Caki2 (cell line): ENCODE measurements around the gene CLEC16A. TPM values are rescaled to one million over a fixed set of nuclear protein-coding genes. Genes with fewer than 3 reads are reported as not detected.
"Not testable (repeated sequence)": the region's sequence is repeated elsewhere in the genome, so short reads cannot be mapped to it uniquely, and the experiment has no call there.

Source experiments
- DNase-seq: peaks from one replicate; pipeline ENCODE4 v3.0.0-alpha.2; 2015; ENCODE audit warnings: low read depth
- in situ Hi-C: cut with HindIII; loops from 2 replicates; pipeline ENCODE4 v1.10.0; 2016; ENCODE audit warnings: low sequenced_read_pairs, low pct_unique_long_range_greater_than_20kb, mixed read lengths
- total RNA-seq: library from RNA; depleted of rRNA; stranded (reverse); fragments of >200 nt; shearing (Covaris generic); gene quantifications from 2 replicates; pipeline ENCODE4 v1.2.3, GENCODE V29; 2014; ENCODE audit warnings: low replicate concordance

Gene CLEC16A
- total RNA-seq, 1 experiment from 2014 or later = 17.7 TPM

GRCh38 chr16:10937068-10937859 lies 7.1 kb upstream of the CLEC16A start:
- in situ Hi-C loops = no loop called here
- no peak for DNase-seq

- in situ Hi-C loops = no loop called here
- DNase-seq = no peak
Measured at GRCh38 chr16:10938321-10938720, 6.0 kb upstream of the CLEC16A start.

- in situ Hi-C loops = no loop called here
- no peak for DNase-seq
Measured at GRCh38 chr16:10938796-10939648, 5.3 kb upstream of the CLEC16A start.

- in situ Hi-C loops = no loop called here
- no peak for DNase-seq
Measured at GRCh38 chr16:10939649-10940234, 4.6 kb upstream of the CLEC16A start.

- DNase-seq = no peak
- in situ Hi-C loops = no loop called here
Measured at GRCh38 chr16:10940501-10941079, 3.8 kb upstream of the CLEC16A start.

GRCh38 chr16:10941127-10941933 lies 3.0 kb upstream of the CLEC16A start:
- DNase-seq = peak; percentile 22
- in situ Hi-C loops = no loop called here

- peak; percentile 37 for DNase-seq
- in situ Hi-C loops = not testable (repeated sequence)
Measured at GRCh38 chr16:10941935-10942351, 2.4 kb upstream of the CLEC16A start.

GRCh38 chr16:10942352-10943063 lies 1.9 kb upstream of the CLEC16A start, which contains the start of gene DEXI:
Gene DEXI, minus strand, starts transcription at chr16:10942468. Its CDS starts 463 bp downstream, at chr16:10942005.
- DNase-seq = peak; percentile 90
- in situ Hi-C loops = no loop called here

GRCh38 chr16:10943064-10943353 lies 1.4 kb upstream of the CLEC16A start:
- DNase-seq = no peak
- in situ Hi-C loops = no loop called here

- in situ Hi-C loops = no loop called here
- DNase-seq = no peak
Measured at GRCh38 chr16:10945065-10945787, 862 bp downstream of the CLEC16A start.

GRCh38 chr16:10946308-10946707 lies 1.9 kb downstream of the CLEC16A start:
- DNase-seq = no peak
- in situ Hi-C loops = no loop called here

GRCh38 chr16:10947211-10947787 lies 2.9 kb downstream of the CLEC16A start:
- in situ Hi-C loops = no loop called here
- DNase-seq = no peak

- in situ Hi-C loops = no loop called here
- DNase-seq = no peak
Measured at GRCh38 chr16:10949424-10949970, 5.1 kb downstream of the CLEC16A start.

GRCh38 chr16:10950393-10950792 lies 6.0 kb downstream of the CLEC16A start:
- in situ Hi-C loops = no loop called here
- DNase-seq = no peak

- no peak for DNase-seq
- in situ Hi-C loops = no loop called here
Measured at GRCh38 chr16:10951026-10951425, 6.7 kb downstream of the CLEC16A start.

- no peak for DNase-seq
- in situ Hi-C loops = no loop called here
Measured at GRCh38 chr16:10954903-10955302, 10.5 kb downstream of the CLEC16A start.
